Ovary (tissue), 9 donors: Measurements from ENCODE around the gene PFKFB4. TPM values are rescaled to one million over a fixed set of nuclear protein-coding genes. Genes with fewer than 3 reads are reported as not detected.
A peak's percentile ranks its signal among the peaks of the same experiment; 100 is the strongest.

Experiments
- DNase-seq, 5 donors: peaks; one replicate each; pipeline ENCODE4 v3.0.0-alpha.2; 2019 to 2020
- H3K27ac ChIP-seq, 2 donors: fragments of 200-600 bp; one replicate each; pipeline versions ENCODE4 v1.5.1 to v1.8.0; 2019 to 2022
- H3K27me3 ChIP-seq: fragments of 200-600 bp; one replicate; pipeline ENCODE4 v1.8.0; 2022
- H3K36me3 ChIP-seq: fragments of 200-600 bp; sonication (generic); one replicate; pipeline ENCODE4 v1.5.1; 2019
- H3K4me1 ChIP-seq: one replicate; pipeline ENCODE4 v1.8.1; 2013; ENCODE audit warnings: mild to moderate bottlenecking, moderate library complexity; ENCODE audit not compliant: insufficient read depth
- H3K4me3 ChIP-seq: fragments of 200-600 bp; sonication (generic); one replicate; pipeline ENCODE4 v1.5.1; 2017
- H3K9me3 ChIP-seq, 2 donors: fragments of 200-600 bp in 1 of 2; sonication (generic) in 1 of 2; one replicate each; pipeline versions ENCODE4 v1.5.1 to v1.8.1; 2013 to 2019; ENCODE audit warnings: mild to moderate bottlenecking in 1 of 2, moderate library complexity in 1 of 2
- CTCF ChIP-seq, 3 donors: fragments of 450-650 bp in 2 of 3; fragments of 200-600 bp in 1 of 3; IDR thresholded peaks; one replicate each; pipeline versions ENCODE4 v1.5.1 to v1.8.0; 2016 to 2022; ENCODE audit warnings: antibody characterized with exemption in 3 of 3, mild to moderate bottlenecking in 1 of 3
- EP300 ChIP-seq: sonication (generic); formaldehyde crosslinking; IDR thresholded peaks from one replicate; pipeline ENCODE4 v1.6.1; 2017; ENCODE audit warnings: antibody characterized with exemption
- POLR2A ChIP-seq: fragments of 450-650 bp; IDR thresholded peaks from one replicate; pipeline ENCODE4 v1.6.1; 2017; ENCODE audit warnings: antibody characterized with exemption, mild to moderate bottlenecking, moderate library complexity
- WGBS, 3 donors: extraction: QIAGEN DNeasy Blood & Tissue Kit in 1 of 3; methylation state at CpG; one replicate each; pipeline versions ENCODE4 v1.1.5 to v1.1.7; 2013 to 2017; 5-methylcytosine and 5-hydroxymethylcytosine counted together
- intact Hi-C, 4 donors: fragments of 100-400 bp; cut with DNase I; formaldehyde crosslinking; loops; one replicate each; pipeline versions ENCODE4 v1.11.0 to v1.15.1; 2022 to 2023
- polyA plus RNA-seq, 2 donors: library from polyadenylated mRNA; stranded (reverse); fragments of 200-250 nt in 1 of 2; fragments of 350-450 nt in 1 of 2; fragmentation: Illumina TruSeq in 1 of 2; extraction: RNeasy Lipid Tissue Mini Kit (QIAGEN cat#74804) in 1 of 2; gene quantifications; one replicate each; pipeline ENCODE4 v1.2.3, GENCODE V29; 2013 to 2014
- total RNA-seq, 7 donors: library from RNA; depleted of rRNA in 2 of 7; stranded (reverse); fragments of >200 nt in 2 of 7; fragmentation: NEBNext Ultra II Directional in 3 of 7; extraction: Animal tissue kit (Norgen Biotek cat#: 25700) in 3 of 7; gene quantifications; one replicate each; pipeline versions ENCODE4 v1.1.0 to v1.2.4, GENCODE V29; 2016 to 2023
- donor health status: DM: no; HTN: no; CAD: no; lungs with moderate emphysema.
- donor health status: DM: no; HTN: no; CAD: no.
- donor health status: Bipolar disorder and iron deficiency.
- donor health status: DM: yes; HTN: yes; CAD: no.
- donor health status: DM: no; HTN: no; CAD: no.
- donor health status: DM: yes; HTN: yes; CAD: no.

PFKFB4 gene
- total and polyA plus RNA-seq, 9 donors = 2.3 to 8.0 (median 5.6) TPM

- no peak for TF ChIP-seq POLR2A
- TF ChIP-seq CTCF (IDR thresholded peaks at IDR 0.05) = no peak
- no peak for TF ChIP-seq EP300
- no peaks in the 10 kb centered on the region for H3K9me3 ChIP-seq
- no peaks in the 10 kb centered on the region for H3K36me3 ChIP-seq
- H3K27me3 ChIP-seq = no peaks in the 10 kb centered on the region
- H3K27ac ChIP-seq = peak overlapping the region; percentile 42 to 90
- H3K4me3 ChIP-seq = peak overlapping the region; percentile 66
- H3K4me1 ChIP-seq = peaks cover 13% of the 10 kb centered on the region
- intact Hi-C loops = no loop called here
- 60 to 70% (median 65%) methylated on average over 5 to 6 of the region's 6 CpGs for WGBS, 3 donors
- peak; percentile 37 to 71 (median 64) for DNase-seq
These were observed 53.9 kb downstream of the PFKFB4 start for GRCh38 chr3:48502728-48503168.

- Histone ChIP-seq H3K36me3 (no peaks in the 10 kb centered on the region), H3K27ac (no peak overlapping the region), H3K27me3 (no peaks in the 10 kb centered on the region), H3K9me3 (no peaks in the 10 kb centered on the region), H3K4me3 (no peak overlapping the region), H3K4me1 (peaks cover 13% of the 10 kb centered on the region)
- no peak for DNase-seq
- intact Hi-C loops = no loop called here
- TF ChIP-seq CTCF (IDR thresholded peaks at IDR 0.05) (no peak), POLR2A (no peak)
- WGBS, 3 donors = 88 to 93% (median 93%) methylated on average over 5 of the region's 5 CpGs
These were observed 54.5 kb downstream of the PFKFB4 start for GRCh38 chr3:48502121-48502520.

- 76 to 88% (median 79%) methylated on average over 7 of the region's 7 CpGs for WGBS, 3 donors
- no peak for TF ChIP-seq CTCF (IDR thresholded peaks at IDR 0.05)
- TF ChIP-seq EP300 = no peak
- no peak for TF ChIP-seq POLR2A
- Histone ChIP-seq H3K27ac (no peak overlapping the region), H3K36me3 (no peaks in the 10 kb centered on the region), H3K27me3 (no peaks in the 10 kb centered on the region), H3K9me3 (no peaks in the 10 kb centered on the region), H3K4me3 (no peak overlapping the region), H3K4me1 (peaks cover 13% of the 10 kb centered on the region)
- no peak for DNase-seq
- intact Hi-C loops = no loop called here
These were observed 55.4 kb downstream of the PFKFB4 start for GRCh38 chr3:48501196-48501595.

GRCh38 chr3:48500656-48501055 lies 55.9 kb downstream of the PFKFB4 start:
- WGBS, 3 donors = 90 to 97% (median 93%) methylated on average over 2 to 5 of the region's 5 CpGs
- H3K36me3 ChIP-seq = no peaks in the 10 kb centered on the region
- H3K4me3 ChIP-seq = no peak overlapping the region
- H3K4me1 ChIP-seq = peaks cover 13% of the 10 kb centered on the region
- H3K27me3 ChIP-seq = no peaks in the 10 kb centered on the region
- intact Hi-C loops = no loop called here
- H3K27ac ChIP-seq = no peak overlapping the region
- no peak for DNase-seq
- H3K9me3 ChIP-seq = no peaks in the 10 kb centered on the region
- TF ChIP-seq CTCF (IDR thresholded peaks at IDR 0.05) (no peak), EP300 (no peak), POLR2A (no peak)

- TF ChIP-seq EP300 = no peak
- TF ChIP-seq CTCF (IDR thresholded peaks at IDR 0.05) = no peak
- no peak for TF ChIP-seq POLR2A
These were observed 63.5 kb downstream of the PFKFB4 start for GRCh38 chr3:48493203-48493501.

More at GRCh38 chr3:48493203-48493501, 63.5 kb downstream of the PFKFB4 start:
- H3K9me3 ChIP-seq = no peaks in the 10 kb centered on the region
- no peaks in the 10 kb centered on the region for H3K36me3 ChIP-seq
- intact Hi-C loops = no loop called here
- H3K27ac ChIP-seq = no peak overlapping the region
- no peaks in the 10 kb centered on the region for H3K27me3 ChIP-seq
- H3K4me1 ChIP-seq = no peaks in the 10 kb centered on the region
- H3K4me3 ChIP-seq = no peak overlapping the region
- DNase-seq = no peak
- WGBS, 3 donors = 90 to 94% (median 90%) methylated on average over 3 of the region's 3 CpGs
